CD14-positive monocyte (primary cell): ENCODE data around the gene HMGB4. TPM values are rescaled to one million over a fixed set of nuclear protein-coding genes. Genes with fewer than 3 reads are reported as not detected.

Experiments used
- DNase-seq, 3 donors: peaks; one replicate each; pipeline ENCODE4 v3.0.0-alpha.2; 2011 to 2022
- H2AFZ ChIP-seq: 2 replicates; pipeline ENCODE4 v1.6.0; 2012; ENCODE audit warnings: mild to moderate bottlenecking, low read depth, low read length, inconsistent platforms; ENCODE audit not compliant: insufficient read depth, poor library complexity, severe bottlenecking
- H3K27ac ChIP-seq, 2 donors: 1 replicate in 1 of 2; 2 replicates in 1 of 2; pipeline ENCODE4 v1.5.1; 2012 to 2013; ENCODE audit warnings: low read length in 2 of 2, control low read depth in 1 of 2, inconsistent platforms in 1 of 2, low read depth in 1 of 2, mild to moderate bottlenecking in 1 of 2
- H3K27me3 ChIP-seq, 2 donors: one replicate each; pipeline versions ENCODE4 v1.6.0 to v1.6.1; 2011 to 2013; ENCODE audit warnings: low read length in 2 of 2; ENCODE audit not compliant: control insufficient read depth in 2 of 2, insufficient read depth in 2 of 2
- H3K36me3 ChIP-seq, 2 donors: replicated peaks in 1 of 2; 1 replicate in 1 of 2; 2 replicates in 1 of 2; pipeline versions ENCODE4 v1.5.1 to v1.6.1; 2012 to 2013; ENCODE audit warnings: low read length in 2 of 2, control low read depth in 1 of 2, inconsistent platforms in 1 of 2, mild to moderate bottlenecking in 1 of 2; ENCODE audit not compliant: insufficient read depth in 2 of 2, control insufficient read depth in 1 of 2
- H3K4me1 ChIP-seq, 2 donors: 1 replicate in 1 of 2; 2 replicates in 1 of 2; pipeline versions ENCODE4 v1.5.1 to v1.6.1; 2012 to 2013; ENCODE audit warnings: low read length in 2 of 2, control low read depth in 1 of 2, inconsistent platforms in 1 of 2, mild to moderate bottlenecking in 1 of 2, moderate library complexity in 1 of 2; ENCODE audit not compliant: insufficient read depth in 2 of 2, control insufficient read depth in 1 of 2
- H3K4me2 ChIP-seq: replicated peaks from 2 replicates; pipeline ENCODE3; 2012; ENCODE audit warnings: low read length, moderate library complexity, mild to moderate bottlenecking; ENCODE audit not compliant: poor library complexity, severe bottlenecking; ENCODE audit errors: extremely low read depth
- H3K4me3 ChIP-seq, 3 experiments: fragments of 200-600 bp in 1 of 3; sonication (generic) in 1 of 3; replicated peaks in 1 of 3; 1 replicate in 2 of 3; 2 replicates in 1 of 3; pipeline ENCODE4 v1.5.1; 2011 to 2013; ENCODE audit warnings: low read length in 3 of 3, mild to moderate bottlenecking in 3 of 3, control low read depth in 2 of 3, low read depth in 2 of 3, inconsistent platforms in 1 of 3, moderate library complexity in 1 of 3
- H3K79me2 ChIP-seq: 2 replicates; pipeline ENCODE4 v1.6.0; 2012; ENCODE audit warnings: mild to moderate bottlenecking, control low read depth, inconsistent platforms, low read length, moderate library complexity; ENCODE audit not compliant: insufficient read depth
- H3K9ac ChIP-seq: 2 replicates; pipeline ENCODE4 v1.6.0; 2017; ENCODE audit warnings: low read length, mild to moderate bottlenecking; ENCODE audit not compliant: insufficient read depth, poor library complexity, severe bottlenecking
- H3K9me3 ChIP-seq, 2 donors: replicated peaks in 1 of 2; 1 replicate in 1 of 2; 2 replicates in 1 of 2; pipeline versions ENCODE4 v1.5.1 to v1.6.1; 2012 to 2013; ENCODE audit warnings: low read length in 2 of 2, control low read depth in 1 of 2; ENCODE audit not compliant: control insufficient read depth in 1 of 2, insufficient read depth in 1 of 2
- H4K20me1 ChIP-seq: 2 replicates; pipeline ENCODE4 v1.6.0; 2012; ENCODE audit warnings: mild to moderate bottlenecking, low read length, control low read depth, moderate library complexity; ENCODE audit not compliant: insufficient read depth
- H3K27ac Mint-ChIP-seq, 7 donors: one replicate each; pipeline ENCODE4 v1.8.0; 2020; ENCODE audit warnings: mild to moderate bottlenecking in 7 of 7, mixed read lengths in 7 of 7, moderate library complexity in 6 of 7, inconsistent platforms in 2 of 7
- H3K27me3 Mint-ChIP-seq, 3 donors: one replicate each; pipeline ENCODE4 v1.8.0; 2021 to 2022; ENCODE audit warnings: low read depth in 3 of 3, mild to moderate bottlenecking in 3 of 3, mixed read lengths in 3 of 3, moderate library complexity in 3 of 3, inconsistent platforms in 1 of 3
- H3K36me3 Mint-ChIP-seq, 2 donors: one replicate each; pipeline ENCODE4 v1.8.0; 2020; ENCODE audit warnings: mixed read lengths in 2 of 2, inconsistent platforms in 1 of 2, mild to moderate bottlenecking in 1 of 2
- H3K4me1 Mint-ChIP-seq: one replicate; pipeline ENCODE4 v1.8.0; 2020; ENCODE audit warnings: mild to moderate bottlenecking, mixed read lengths
- H3K4me3 Mint-ChIP-seq, 2 donors: one replicate each; pipeline ENCODE4 v1.8.0; 2020; ENCODE audit warnings: mild to moderate bottlenecking in 2 of 2, mixed read lengths in 2 of 2, moderate library complexity in 1 of 2
- H3K9me3 Mint-ChIP-seq, 7 donors: one replicate each; pipeline ENCODE4 v1.8.0; 2020 to 2022; ENCODE audit warnings: mixed read lengths in 7 of 7, mild to moderate bottlenecking in 6 of 7, moderate library complexity in 6 of 7, inconsistent platforms in 2 of 7
- WGBS: methylation state at CpG from one replicate; pipeline ENCODE4 v1.1.5; 2013; ENCODE audit warnings: missing lambda C conversion rate; ENCODE audit not compliant: insufficient coverage; 5-methylcytosine and 5-hydroxymethylcytosine counted together
- intact Hi-C, 2 donors: fragments of 100-400 bp; cut with micrococcal nuclease; formaldehyde crosslinking; loops; one replicate each; pipeline versions ENCODE4 v1.15.0 to v1.15.1; 2023
- polyA plus RNA-seq, 3 donors: library from polyadenylated mRNA; depleted of rRNA in 1 of 3; unstranded in 2 of 3; stranded (reverse) in 1 of 3; fragments of 300-500 nt in 2 of 3; fragments of >200 nt in 1 of 3; fragmentation: Illumina TruSeq in 2 of 3; gene quantifications; 1 replicate in 2 of 3; 2 replicates in 1 of 3; pipeline ENCODE4 v1.2.3, GENCODE V29; 2012 to 2021
- TF ChIP-seq, protein P1 (sequence below): fragments of 200-600 bp; IDR thresholded peaks from one replicate; pipeline ENCODE4 v1.8.0; 2022; ENCODE audit warnings: antibody characterized with exemption, mild to moderate bottlenecking

Gene HMGB4
- polyA plus RNA-seq, 3 donors: not detected

DNA sequence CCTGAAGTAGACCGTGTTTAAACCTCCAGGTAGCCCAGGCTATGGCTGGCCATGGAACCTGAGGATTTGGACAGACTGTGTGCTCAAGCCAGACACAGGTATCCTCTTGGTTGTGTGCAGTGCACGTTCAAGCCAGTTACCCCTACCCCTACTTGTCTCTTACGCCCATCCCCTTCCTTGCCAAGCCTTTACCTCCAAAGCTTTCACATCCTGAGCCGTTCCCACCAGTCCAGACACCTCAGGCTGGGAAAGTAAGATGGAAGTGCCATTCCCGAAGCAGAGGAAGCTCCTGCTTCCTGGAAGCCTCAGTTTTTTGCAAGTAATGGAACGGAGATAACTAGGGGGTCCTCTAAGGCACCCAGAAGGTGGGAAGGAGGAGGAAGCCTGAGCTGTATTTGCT lies 41.5 kb upstream of the HMGB4 start:
- no peak overlapping the region for H3K4me3 Mint-ChIP-seq
- Histone ChIP-seq H3K36me3 (no peaks in the 10 kb centered on the region), H3K4me2 (no peak overlapping the region), H3K4me3 (no peak overlapping the region), H3K4me1 (no peaks in the 10 kb centered on the region), H3K27me3 (no peaks in the 10 kb centered on the region), H3K9me3 (peaks cover 0 to 3% of the 10 kb centered on the region in 2 donors), H3K9ac (no peak overlapping the region), H2AFZ (no peak overlapping the region), H3K27ac (no peak overlapping the region), H4K20me1 (no peaks in the 10 kb centered on the region), H3K79me2 (no peaks in the 10 kb centered on the region)
- 43% methylated on average over 3 of the region's 6 CpGs for WGBS
- no peaks in the 10 kb centered on the region for H3K36me3 Mint-ChIP-seq
- intact Hi-C loops: no loop called here
- no peaks in the 10 kb centered on the region for H3K4me1 Mint-ChIP-seq
- peaks cover 0 to 9% (median 2%) of the 10 kb centered on the region in 3 donors for H3K27me3 Mint-ChIP-seq
- DNase-seq: no peak
- no peak overlapping the region for H3K27ac Mint-ChIP-seq
- TF ChIP-seq, protein P1, sequence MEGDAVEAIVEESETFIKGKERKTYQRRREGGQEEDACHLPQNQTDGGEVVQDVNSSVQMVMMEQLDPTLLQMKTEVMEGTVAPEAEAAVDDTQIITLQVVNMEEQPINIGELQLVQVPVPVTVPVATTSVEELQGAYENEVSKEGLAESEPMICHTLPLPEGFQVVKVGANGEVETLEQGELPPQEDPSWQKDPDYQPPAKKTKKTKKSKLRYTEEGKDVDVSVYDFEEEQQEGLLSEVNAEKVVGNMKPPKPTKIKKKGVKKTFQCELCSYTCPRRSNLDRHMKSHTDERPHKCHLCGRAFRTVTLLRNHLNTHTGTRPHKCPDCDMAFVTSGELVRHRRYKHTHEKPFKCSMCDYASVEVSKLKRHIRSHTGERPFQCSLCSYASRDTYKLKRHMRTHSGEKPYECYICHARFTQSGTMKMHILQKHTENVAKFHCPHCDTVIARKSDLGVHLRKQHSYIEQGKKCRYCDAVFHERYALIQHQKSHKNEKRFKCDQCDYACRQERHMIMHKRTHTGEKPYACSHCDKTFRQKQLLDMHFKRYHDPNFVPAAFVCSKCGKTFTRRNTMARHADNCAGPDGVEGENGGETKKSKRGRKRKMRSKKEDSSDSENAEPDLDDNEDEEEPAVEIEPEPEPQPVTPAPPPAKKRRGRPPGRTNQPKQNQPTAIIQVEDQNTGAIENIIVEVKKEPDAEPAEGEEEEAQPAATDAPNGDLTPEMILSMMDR: no peak
- H3K9me3 Mint-ChIP-seq: peaks cover 0 to 30% (median 2%) of the 10 kb centered on the region in 7 donors

DNA sequence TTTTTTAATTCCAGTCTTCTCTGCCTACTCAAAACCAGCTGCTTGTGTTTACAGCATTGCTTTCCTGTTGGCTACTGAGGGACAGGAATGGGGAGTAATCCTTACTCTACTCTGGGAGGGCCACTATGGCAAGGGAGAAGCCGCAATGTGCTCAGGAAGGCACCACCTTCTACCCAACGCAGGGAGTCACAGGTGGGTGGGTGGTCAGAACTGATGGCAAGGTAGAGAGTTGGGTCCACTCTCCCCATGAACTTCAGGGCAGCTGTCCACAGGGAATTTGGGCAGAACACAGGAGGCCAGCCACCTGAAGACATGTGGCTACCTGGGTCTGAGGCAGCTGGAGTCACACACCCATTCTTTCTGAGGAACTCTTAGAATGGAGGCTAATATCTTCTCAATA lies 40.5 kb upstream of the HMGB4 start:
- Histone ChIP-seq H3K4me2 (no peak overlapping the region), H4K20me1 (no peaks in the 10 kb centered on the region), H3K36me3 (no peaks in the 10 kb centered on the region), H3K27me3 (no peaks in the 10 kb centered on the region), H3K27ac (no peak overlapping the region), H2AFZ (no peak overlapping the region), H3K79me2 (no peaks in the 10 kb centered on the region), H3K9ac (no peak overlapping the region), H3K9me3 (peaks cover 5 to 7% of the 10 kb centered on the region in 2 donors), H3K4me1 (no peaks in the 10 kb centered on the region), H3K4me3 (no peak overlapping the region)
- Mint-ChIP-seq H3K4me3 (no peak overlapping the region), H3K27me3 (peaks cover 1 to 9% (median 2%) of the 10 kb centered on the region in 3 donors), H3K9me3 (peaks cover 0 to 35% (median 5%) of the 10 kb centered on the region in 7 donors), H3K27ac (no peak overlapping the region), H3K4me1 (no peaks in the 10 kb centered on the region), H3K36me3 (no peaks in the 10 kb centered on the region)
- intact Hi-C loops: no loop called here
- TF ChIP-seq, protein P1: no peak
- WGBS: no CpG with 5 or more reads among the region's 2 CpGs
- no peak for DNase-seq
